GM19193 (cell line): ENCODE data around the gene CACNG1.

Source experiments
- POLR2A ChIP-seq: IDR thresholded peaks from 4 replicates; pipeline ENCODE4 v1.6.1; 2011; ENCODE audit not compliant: insufficient read depth, insufficient read length; ENCODE audit errors: extremely low read depth

The CACNG1 gene

GRCh38 chr17:67074781-67075180, 30.4 kb downstream of the CACNG1 start:
- TF ChIP-seq POLR2A, result no peak

DNA sequence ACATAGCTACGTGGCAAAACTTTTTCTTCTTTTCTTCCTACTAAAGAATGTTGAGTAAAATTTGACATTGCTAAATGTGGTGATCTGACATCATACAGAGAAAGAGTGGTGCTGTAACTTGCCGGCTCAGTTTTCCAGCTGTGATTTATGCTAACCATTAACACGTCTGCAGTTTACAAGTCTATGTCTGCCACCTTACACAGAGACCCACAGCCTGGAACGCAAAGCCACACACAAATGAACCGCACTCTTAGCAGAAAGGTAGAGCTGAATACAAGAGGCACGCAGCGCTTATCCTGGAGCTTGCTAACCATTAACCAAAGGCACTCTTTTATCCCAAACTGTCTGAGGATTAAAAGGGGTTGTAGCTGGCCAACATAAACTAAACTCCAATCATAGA, 31.9 kb downstream of the CACNG1 start:
- no peak for TF ChIP-seq POLR2A

- TF ChIP-seq POLR2A, result no peak
These were observed 33.9 kb downstream of the CACNG1 start for GRCh38 chr17:67078292-67078691.

GRCh38 chr17:67079491-67079890, 35.1 kb downstream of the CACNG1 start:
- TF ChIP-seq POLR2A, result no peak

GRCh38 chr17:67080804-67081203, 36.5 kb downstream of the CACNG1 start:
- no peak for TF ChIP-seq POLR2A

GRCh38 chr17:67082107-67082506, 37.8 kb downstream of the CACNG1 start:
- TF ChIP-seq POLR2A, result no peak

GRCh38 chr17:67085406-67085805, 41.1 kb downstream of the CACNG1 start:
- no peak for TF ChIP-seq POLR2A

GRCh38 chr17:67088639-67089038, 44.3 kb downstream of the CACNG1 start:
- TF ChIP-seq POLR2A, result no peak

GRCh38 chr17:67090341-67090740, 46.0 kb downstream of the CACNG1 start:
- TF ChIP-seq POLR2A, result no peak

DNA sequence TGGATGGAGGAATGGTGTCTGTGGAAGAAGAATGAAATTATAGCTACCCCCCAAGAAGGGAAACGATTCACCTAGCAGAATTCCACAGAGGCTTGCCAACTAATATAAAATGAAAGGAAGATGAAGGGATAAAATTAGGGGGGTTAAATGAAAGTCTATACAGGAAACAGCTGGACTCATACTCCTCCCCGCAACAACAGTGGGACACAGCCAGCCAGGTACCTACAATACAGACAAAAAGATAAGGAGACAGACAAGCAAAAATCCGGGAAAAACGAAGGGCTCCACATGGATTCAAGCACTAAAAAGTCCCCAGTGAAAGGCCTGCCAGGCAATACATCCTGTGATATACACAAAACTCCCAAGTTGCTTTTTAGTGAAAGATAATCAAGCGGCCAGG, 47.9 kb downstream of the CACNG1 start:
- no peak for TF ChIP-seq POLR2A

GRCh38 chr17:67093348-67093747, 49.0 kb downstream of the CACNG1 start:
- TF ChIP-seq POLR2A, result no peak

- TF ChIP-seq POLR2A, result no peak
These were observed 51.4 kb downstream of the CACNG1 start for GRCh38 chr17:67095803-67096202.

GRCh38 chr17:67096609-67097008, 52.3 kb downstream of the CACNG1 start:
- TF ChIP-seq POLR2A, result no peak

DNA sequence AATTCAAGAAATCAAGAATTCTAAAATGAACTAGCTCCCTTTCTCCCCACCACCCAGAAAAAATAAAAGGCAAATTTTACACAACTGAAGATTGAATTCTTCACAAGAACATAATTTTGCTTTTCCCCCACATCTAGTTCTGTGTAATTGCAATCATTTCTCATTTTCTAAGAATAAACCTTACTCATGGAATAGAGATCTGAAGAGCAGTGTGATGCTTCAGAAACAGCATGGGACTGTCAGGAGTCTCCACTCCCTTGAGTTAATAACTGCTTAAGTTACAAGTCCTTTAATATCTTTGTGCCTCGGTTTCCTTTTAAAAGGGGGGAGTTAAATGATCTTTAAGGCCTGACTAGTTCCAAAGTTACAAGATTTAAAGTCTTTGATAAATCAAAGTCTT, 53.7 kb downstream of the CACNG1 start:
- TF ChIP-seq POLR2A, result no peak

DNA sequence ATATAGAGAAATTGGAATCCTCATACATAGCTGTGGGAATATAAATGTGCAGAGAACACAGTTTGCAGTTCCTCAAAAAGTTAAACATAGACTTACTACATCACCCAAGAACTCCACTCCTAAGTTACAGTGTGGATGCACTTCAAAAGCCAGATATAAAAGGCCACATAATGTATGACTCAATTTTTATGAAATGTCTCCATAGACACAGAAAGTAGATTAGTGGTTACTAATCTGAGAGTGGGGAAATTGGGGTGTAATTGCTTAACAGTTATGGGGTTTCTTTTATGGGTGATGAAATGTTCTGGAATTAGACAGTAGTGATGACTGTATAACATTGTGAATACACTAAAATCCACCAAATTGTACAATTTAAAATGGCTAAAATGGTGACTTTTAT, 60.9 kb downstream of the CACNG1 start:
- no peak for TF ChIP-seq POLR2A
